Sigmoid colon (tissue), 7 donors: ENCODE results near the gene SHB. TPM values are rescaled to one million over a fixed set of nuclear protein-coding genes. Genes with fewer than 3 reads are reported as not detected.
"Not testable (repeated sequence)": the region's sequence is repeated elsewhere in the genome, so short reads cannot be mapped to it uniquely, and the experiment has no call there.

ENCODE experiments used
- DNase-seq: peaks from one replicate; pipeline ENCODE4 v3.0.0-alpha.2; 2019
- H3K27ac ChIP-seq, 4 donors: fragments of 200-600 bp; sonication (generic); one replicate each; pipeline ENCODE4 v1.5.1; 2016 to 2019; ENCODE audit warnings: mild to moderate bottlenecking in 1 of 4
- H3K27me3 ChIP-seq, 3 donors: fragments of 200-600 bp; sonication (generic); one replicate each; pipeline ENCODE4 v1.5.1; 2019; ENCODE audit warnings: mild to moderate bottlenecking in 1 of 3
- H3K36me3 ChIP-seq, 4 donors: fragments of 200-600 bp; sonication (generic); one replicate each; pipeline ENCODE4 v1.5.1; 2016 to 2019
- H3K4me1 ChIP-seq, 4 donors: fragments of 200-600 bp; sonication (generic); one replicate each; pipeline ENCODE4 v1.5.1; 2017 to 2019
- H3K4me3 ChIP-seq, 4 donors: fragments of 200-600 bp; sonication (generic); one replicate each; pipeline ENCODE4 v1.5.1; 2017 to 2019; ENCODE audit warnings: mild to moderate bottlenecking in 2 of 4, moderate library complexity in 1 of 4
- H3K9me3 ChIP-seq, 4 donors: fragments of 200-600 bp in 3 of 4; sonication (generic) in 3 of 4; one replicate each; pipeline versions ENCODE4 v1.5.1 to v1.6.1; 2013 to 2019
- CTCF ChIP-seq, 4 experiments: fragments of 450-650 bp in 3 of 4; fragments of 200-600 bp in 1 of 4; IDR thresholded peaks; one replicate each; pipeline ENCODE4 v1.5.1; 2016 to 2019; ENCODE audit warnings: antibody characterized with exemption in 4 of 4, mild to moderate bottlenecking in 3 of 4, moderate library complexity in 2 of 4
- EP300 ChIP-seq, 4 donors: sonication (generic); formaldehyde crosslinking; IDR thresholded peaks; one replicate each; pipeline ENCODE4 v1.6.1; 2017; ENCODE audit warnings: antibody characterized with exemption in 4 of 4
- POLR2A ChIP-seq, 2 donors: fragments of 450-650 bp; IDR thresholded peaks; one replicate each; pipeline ENCODE4 v1.6.1; 2016; ENCODE audit warnings: antibody characterized with exemption in 2 of 2, mild to moderate bottlenecking in 2 of 2, moderate library complexity in 2 of 2
- POLR2AphosphoS5 ChIP-seq, 4 donors: sonication (generic); formaldehyde crosslinking; IDR thresholded peaks; one replicate each; pipeline ENCODE4 v1.6.1; 2017; ENCODE audit warnings: antibody characterized with exemption in 4 of 4
- WGBS, 2 donors: extraction: QIAGEN DNeasy Blood & Tissue Kit; methylation state at CpG; one replicate each; pipeline ENCODE4 v1.1.7; 2013; 5-methylcytosine and 5-hydroxymethylcytosine counted together
- intact Hi-C: fragments of 100-400 bp; cut with DNase I; formaldehyde crosslinking; loops from one replicate; pipeline ENCODE4 v1.15.1; 2023
- polyA plus RNA-seq, 3 donors: library from polyadenylated mRNA; stranded (reverse); fragments of 200-250 nt; gene quantifications; one replicate each; pipeline ENCODE4 v1.2.3, GENCODE V29; 2013
- total RNA-seq, 4 donors: library from RNA; depleted of rRNA; stranded (reverse); fragments of >200 nt; gene quantifications; one replicate each; pipeline ENCODE4 v1.1.0, GENCODE V29; 2016
- donor health status: healthy with polysubstance abuse.
- donor health status: Bipolar disorder and iron deficiency.
- donor health status: healthy.

Gene SHB
- total and polyA plus RNA-seq, 7 donors = 6.8 to 33.7 (median 10.2) TPM

GRCh38 chr9:37966412-37967013, 102.5 kb downstream of the SHB start:
- 18 to 63% methylated on average over 9 of the region's 9 CpGs for WGBS, 2 donors
- Histone ChIP-seq H3K36me3 (no peaks in the 10 kb centered on the region), H3K9me3 (no peaks in the 10 kb centered on the region), H3K4me3 (no peak overlapping the region), H3K27me3 (no peaks in the 10 kb centered on the region), H3K4me1 (peaks cover 0 to 47% (median 23%) of the 10 kb centered on the region in 4 donors), H3K27ac (peak overlapping the region in 2 of 4 donors; percentile 8 to 16)
- intact Hi-C loops = no loop called here
- DNase-seq = no peak
- TF ChIP-seq EP300 (IDR thresholded peaks at IDR 0.05) (no peak), POLR2AphosphoS5 (IDR thresholded peaks at IDR 0.05) (no peak), POLR2A (IDR thresholded peaks at IDR 0.05) (no peak), CTCF (IDR thresholded peaks at IDR 0.05) (no peak)

- H3K36me3 ChIP-seq, H3K9me3 ChIP-seq, intact Hi-C loops, H3K4me3 ChIP-seq, DNase-seq, H3K27me3 ChIP-seq: not testable (repeated sequence)
- Histone ChIP-seq H3K27ac (peak overlapping the region in 3 of 4 donors; percentile 8 to 67 (median 32)), H3K4me1 (peaks cover 0 to 47% (median 23%) of the 10 kb centered on the region in 4 donors)
- WGBS, 2 donors = 48 to 79% methylated on average over 7 of the region's 7 CpGs
Observed at GRCh38 chr9:37965676-37966345, 103.2 kb downstream of the SHB start.

GRCh38 chr9:37965116-37965515, 103.9 kb downstream of the SHB start:
- intact Hi-C loops = no loop called here

GRCh38 chr9:37964740-37965081, 104.3 kb downstream of the SHB start:
- Histone ChIP-seq H3K4me1 (peaks cover 0 to 47% (median 23%) of the 10 kb centered on the region in 4 donors), H3K27me3 (no peaks in the 10 kb centered on the region), H3K36me3 (no peaks in the 10 kb centered on the region), H3K27ac (peak overlapping the region in 3 of 4 donors; percentile 58 to 77 (median 67)), H3K4me3 (no peak overlapping the region), H3K9me3 (no peaks in the 10 kb centered on the region)
- TF ChIP-seq POLR2AphosphoS5 (IDR thresholded peaks at IDR 0.05) = no peak
- no peak for TF ChIP-seq POLR2A (IDR thresholded peaks at IDR 0.05)
- TF ChIP-seq CTCF (IDR thresholded peaks at IDR 0.05) = no peak
- TF ChIP-seq EP300 (IDR thresholded peaks at IDR 0.05) = no peak
- intact Hi-C loops = no loop called here
- 28 to 67% methylated on average over 5 of the region's 5 CpGs for WGBS, 2 donors
- no peak for DNase-seq

More at GRCh38 chr9:37965116-37965515, 103.9 kb downstream of the SHB start:
- 37 to 80% methylated on average over 2 of the region's 2 CpGs for WGBS, 2 donors
- H3K9me3 ChIP-seq = no peaks in the 10 kb centered on the region
- no peaks in the 10 kb centered on the region for H3K36me3 ChIP-seq
- no peak overlapping the region for H3K4me3 ChIP-seq
- H3K27ac ChIP-seq = peak overlapping the region in 3 of 4 donors; percentile 58 to 77 (median 67)
- H3K4me1 ChIP-seq = peaks cover 0 to 47% (median 23%) of the 10 kb centered on the region in 4 donors
- TF ChIP-seq EP300 (IDR thresholded peaks at IDR 0.05) = no peak
- no peak for TF ChIP-seq CTCF (IDR thresholded peaks at IDR 0.05)
- TF ChIP-seq POLR2AphosphoS5 (IDR thresholded peaks at IDR 0.05) = no peak
- TF ChIP-seq POLR2A (IDR thresholded peaks at IDR 0.05) = no peak
- no peaks in the 10 kb centered on the region for H3K27me3 ChIP-seq
- DNase-seq = no peak

- DNase-seq = no peak
- intact Hi-C loops = no loop called here
- H3K4me3 ChIP-seq = no peak overlapping the region
- WGBS, 2 donors = 15 to 65% methylated on average over 15 of the region's 15 CpGs
- H3K27ac ChIP-seq = peak overlapping the region; percentile 55 to 77 (median 62)
- TF ChIP-seq POLR2AphosphoS5 (IDR thresholded peaks at IDR 0.05) (peak in 3 of 4 donors; percentile 32 to 59 (median 56)), POLR2A (IDR thresholded peaks at IDR 0.05) (no peak), EP300 (IDR thresholded peaks at IDR 0.05) (peak in 2 of 4 donors; percentile 14 to 22), CTCF (IDR thresholded peaks at IDR 0.05) (no peak)
- no peaks in the 10 kb centered on the region for H3K36me3 ChIP-seq
- no peaks in the 10 kb centered on the region for H3K27me3 ChIP-seq
- peaks cover 0 to 44% (median 21%) of the 10 kb centered on the region in 4 donors for H3K4me1 ChIP-seq
- no peaks in the 10 kb centered on the region for H3K9me3 ChIP-seq
Observed at GRCh38 chr9:37963936-37964739, 104.9 kb downstream of the SHB start.
